HUES64 (cell line): ENCODE results near the gene RASGRF2.

ENCODE experiments used
- H3K27ac ChIP-seq: 2 replicates; pipeline ENCODE4 v1.7.0; 2013; ENCODE audit warnings: low read depth, low read length, inconsistent platforms
- H3K27me3 ChIP-seq: 2 replicates; pipeline ENCODE4 v1.6.1; 2013; ENCODE audit warnings: mild to moderate bottlenecking, low read length; ENCODE audit not compliant: insufficient read depth
- H3K36me3 ChIP-seq: 2 replicates; pipeline ENCODE4 v1.6.1; 2013; ENCODE audit warnings: mild to moderate bottlenecking, low read length; ENCODE audit not compliant: insufficient read depth
- H3K4me1 ChIP-seq: 2 replicates; pipeline ENCODE4 v1.6.1; 2013; ENCODE audit warnings: mild to moderate bottlenecking, low read length, moderate library complexity; ENCODE audit not compliant: insufficient read depth
- H3K4me3 ChIP-seq: 2 replicates; pipeline ENCODE4 v1.5.1; 2013; ENCODE audit warnings: mild to moderate bottlenecking, low read length, moderate library complexity
- H3K9ac ChIP-seq: 2 replicates; pipeline ENCODE4 v1.6.1; 2013; ENCODE audit warnings: mild to moderate bottlenecking, low read depth, low read length
- H3K9me3 ChIP-seq: 2 replicates; pipeline ENCODE4 v1.6.1; 2013; ENCODE audit warnings: low read depth, low read length; ENCODE audit not compliant: insufficient read depth
- WGBS: fragments of 150-250, 120-280 bp; methylation state at CpG from one replicate; pipeline ENCODE4 v1.1.7; 2013; ENCODE audit warnings: missing lambda C conversion rate; 5-methylcytosine and 5-hydroxymethylcytosine counted together

RASGRF2 gene

DNA sequence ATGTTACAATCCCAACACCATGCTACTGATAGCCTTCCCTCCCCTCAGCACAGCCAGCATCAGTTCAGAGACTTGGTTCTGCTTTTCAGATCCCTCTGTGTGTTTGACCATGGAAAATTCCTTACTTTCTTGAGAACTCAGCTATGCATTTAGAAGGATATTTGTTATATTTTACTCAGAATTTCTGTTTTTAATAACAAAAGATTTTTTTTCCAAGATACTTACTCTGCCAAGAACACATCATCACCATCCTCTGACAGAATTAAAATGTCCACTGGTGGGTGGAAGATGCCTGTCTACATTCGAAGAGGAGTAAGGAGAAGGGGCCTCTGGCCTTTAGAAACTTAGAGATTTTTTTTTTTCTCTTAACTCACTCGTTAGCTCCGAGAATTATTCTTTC lies 216.9 kb downstream of the RASGRF2 start:
- Histone ChIP-seq H3K9me3 (no peaks in the 10 kb centered on the region), H3K4me1 (peaks cover 9% of the 10 kb centered on the region), H3K36me3 (no peaks in the 10 kb centered on the region), H3K27ac (no peak overlapping the region), H3K4me3 (no peak overlapping the region), H3K27me3 (no peaks in the 10 kb centered on the region), H3K9ac (no peak overlapping the region)
- 100% methylated on average over 1 of the region's 3 CpGs for WGBS

- no peaks in the 10 kb centered on the region for H3K9me3 ChIP-seq
- H3K27ac ChIP-seq = no peak overlapping the region
- no peaks in the 10 kb centered on the region for H3K27me3 ChIP-seq
- 90% methylated on average over 14 of the region's 14 CpGs for WGBS
- peaks cover 9% of the 10 kb centered on the region for H3K4me1 ChIP-seq
- H3K9ac ChIP-seq = no peak overlapping the region
- no peaks in the 10 kb centered on the region for H3K36me3 ChIP-seq
- H3K4me3 ChIP-seq = no peak overlapping the region
Observed at GRCh38 chr5:81179959-81180358, 219.8 kb downstream of the RASGRF2 start.

DNA sequence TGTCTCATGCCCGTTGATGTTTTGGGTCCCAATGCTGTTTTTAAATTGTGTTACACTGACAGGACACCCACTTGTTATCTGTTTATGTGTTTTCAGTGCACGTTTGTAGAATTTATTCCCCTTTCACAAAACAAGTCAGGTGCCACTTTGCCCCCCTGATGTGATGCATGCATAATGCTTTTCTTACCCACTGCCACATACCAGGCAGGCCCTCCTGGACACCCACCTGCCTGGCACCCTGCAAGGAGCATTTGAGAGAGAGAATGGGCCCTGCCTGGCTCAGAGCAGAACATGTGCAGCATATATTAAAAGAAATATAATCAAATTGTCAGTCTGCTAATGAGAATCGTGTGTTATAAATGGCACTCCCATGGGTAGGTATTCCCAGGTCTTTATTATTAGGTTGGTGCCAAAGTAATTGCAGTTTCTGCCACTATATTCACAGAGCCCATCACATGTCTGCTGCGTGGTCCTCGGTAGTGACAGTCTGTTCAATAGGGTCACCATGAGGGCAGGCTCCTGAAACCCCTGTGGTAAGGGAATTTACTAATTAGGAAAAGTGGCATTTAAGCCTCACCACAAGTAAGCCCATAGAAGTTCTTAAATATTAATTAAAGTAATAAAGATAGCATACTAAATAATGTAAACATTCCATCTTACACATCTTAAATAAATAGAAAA lies 220.8 kb downstream of the RASGRF2 start:
- WGBS = 82% methylated on average over 4 of the region's 5 CpGs
- H3K4me3 ChIP-seq = no peak overlapping the region
- no peaks in the 10 kb centered on the region for H3K36me3 ChIP-seq
- H3K4me1 ChIP-seq = peaks cover 9% of the 10 kb centered on the region
- H3K27me3 ChIP-seq = no peaks in the 10 kb centered on the region
- no peak overlapping the region for H3K9ac ChIP-seq
- H3K27ac ChIP-seq = no peak overlapping the region
- H3K9me3 ChIP-seq = no peaks in the 10 kb centered on the region

GRCh38 chr5:81181576-81182316 lies 221.6 kb downstream of the RASGRF2 start:
- Histone ChIP-seq H3K9ac (no peak overlapping the region), H3K9me3 (no peaks in the 10 kb centered on the region), H3K4me3 (no peak overlapping the region), H3K4me1 (peaks cover 9% of the 10 kb centered on the region), H3K36me3 (no peaks in the 10 kb centered on the region), H3K27me3 (no peaks in the 10 kb centered on the region), H3K27ac (no peak overlapping the region)
- 95% methylated on average over 4 of the region's 4 CpGs for WGBS

GRCh38 chr5:81182396-81183390 lies 222.5 kb downstream of the RASGRF2 start:
- WGBS = 91% methylated on average over 9 of the region's 9 CpGs
- no peaks in the 10 kb centered on the region for H3K27me3 ChIP-seq
- H3K36me3 ChIP-seq = no peaks in the 10 kb centered on the region
- H3K4me1 ChIP-seq = peaks cover 9% of the 10 kb centered on the region
- no peak overlapping the region for H3K9ac ChIP-seq
- no peak overlapping the region for H3K4me3 ChIP-seq
- H3K27ac ChIP-seq = no peak overlapping the region
- H3K9me3 ChIP-seq = no peaks in the 10 kb centered on the region

DNA sequence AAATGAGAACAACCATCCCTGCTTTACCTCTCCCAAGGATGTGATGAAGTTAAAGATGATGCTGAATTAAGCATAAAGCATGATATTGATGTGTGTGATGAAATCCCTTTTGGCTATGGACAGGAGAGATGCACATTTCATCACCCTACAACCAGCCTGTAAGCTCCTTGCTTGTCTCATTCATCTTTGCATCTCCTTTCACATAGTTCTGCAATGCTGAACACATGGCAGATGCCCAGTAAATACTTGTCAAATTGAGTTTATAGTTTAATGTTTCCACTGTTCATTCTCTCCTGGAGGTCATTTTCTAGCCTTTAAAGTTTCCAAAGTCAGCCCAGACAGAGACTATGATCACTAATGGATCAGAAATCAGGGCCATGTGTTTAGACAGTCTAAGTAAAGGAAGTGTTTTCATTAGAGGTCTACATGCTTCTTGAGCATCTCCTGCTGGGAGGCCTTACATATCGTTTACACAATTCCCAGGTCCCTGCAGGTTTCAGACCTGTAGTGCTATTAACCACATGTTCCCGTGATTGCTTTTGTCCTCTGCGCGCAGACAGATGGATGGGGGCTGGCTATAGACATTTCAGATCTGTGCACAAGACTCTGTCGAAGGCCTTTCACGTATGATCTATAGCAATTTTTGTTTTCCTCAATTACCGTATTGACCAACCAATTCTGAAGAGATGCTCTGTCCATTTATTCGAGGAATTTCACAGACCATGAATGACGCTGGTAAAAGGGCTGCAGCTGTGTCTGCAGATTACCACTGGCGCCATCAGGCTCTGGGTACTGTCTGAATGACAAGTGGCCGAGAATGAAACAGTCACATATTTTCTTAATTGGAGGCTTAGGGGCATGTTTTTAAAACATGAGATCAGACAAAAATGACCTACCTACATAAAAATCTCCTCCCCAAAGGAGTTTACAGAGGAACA lies 223.9 kb downstream of the RASGRF2 start:
- Histone ChIP-seq H3K9me3 (no peaks in the 10 kb centered on the region), H3K4me3 (no peak overlapping the region), H3K27me3 (no peaks in the 10 kb centered on the region), H3K9ac (no peak overlapping the region), H3K36me3 (no peaks in the 10 kb centered on the region), H3K27ac (no peak overlapping the region), H3K4me1 (peaks cover 9% of the 10 kb centered on the region)
- 94% methylated on average over 11 of the region's 11 CpGs for WGBS

DNA sequence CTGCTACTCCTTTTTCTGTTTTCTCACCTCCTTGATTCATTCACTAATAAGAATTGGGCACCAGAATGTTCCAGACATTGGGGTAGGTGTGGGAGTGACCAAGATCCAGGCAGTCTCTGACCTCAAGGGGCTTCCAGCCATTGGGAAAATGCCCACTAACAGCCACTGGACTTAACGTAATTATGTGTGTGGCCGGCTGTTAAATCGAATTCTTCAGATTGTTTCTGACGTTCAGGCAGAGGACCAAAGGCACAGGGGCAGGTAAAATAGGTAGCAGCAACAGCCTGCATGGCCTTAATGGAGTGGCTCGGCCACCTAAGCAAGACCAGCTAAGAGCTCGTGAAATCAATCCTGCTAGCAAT lies 224.6 kb downstream of the RASGRF2 start:
- Histone ChIP-seq H3K36me3 (no peaks in the 10 kb centered on the region), H3K4me3 (no peak overlapping the region), H3K4me1 (peaks cover 9% of the 10 kb centered on the region), H3K27ac (no peak overlapping the region), H3K27me3 (no peaks in the 10 kb centered on the region), H3K9me3 (no peaks in the 10 kb centered on the region), H3K9ac (no peak overlapping the region)
- WGBS = 93% methylated on average over 6 of the region's 6 CpGs

DNA sequence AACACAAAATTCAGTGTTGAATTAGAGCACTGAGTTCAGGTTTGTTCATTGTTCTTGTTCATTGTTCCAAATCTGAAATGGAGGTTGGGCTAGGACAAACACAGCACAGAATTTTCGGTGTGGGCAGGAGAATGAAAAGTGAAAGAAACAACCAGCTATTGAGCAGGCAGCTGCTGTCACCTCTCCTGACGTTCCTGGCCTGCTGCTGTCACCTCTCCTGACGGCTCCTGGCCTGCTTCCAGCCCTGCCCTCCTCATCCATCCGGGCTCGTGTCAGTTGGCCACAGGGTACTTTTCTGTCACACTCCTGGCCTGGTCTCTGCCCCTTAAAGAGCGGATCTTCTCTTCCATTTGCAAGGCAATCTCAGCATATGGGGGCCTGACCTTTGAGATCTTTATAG lies 227.7 kb downstream of the RASGRF2 start:
- Histone ChIP-seq H3K27ac (no peak overlapping the region), H3K36me3 (no peaks in the 10 kb centered on the region), H3K9me3 (no peaks in the 10 kb centered on the region), H3K4me1 (peaks cover 3% of the 10 kb centered on the region), H3K27me3 (no peaks in the 10 kb centered on the region), H3K9ac (no peak overlapping the region), H3K4me3 (no peak overlapping the region)
- WGBS = 77% methylated on average over 6 of the region's 6 CpGs

DNA sequence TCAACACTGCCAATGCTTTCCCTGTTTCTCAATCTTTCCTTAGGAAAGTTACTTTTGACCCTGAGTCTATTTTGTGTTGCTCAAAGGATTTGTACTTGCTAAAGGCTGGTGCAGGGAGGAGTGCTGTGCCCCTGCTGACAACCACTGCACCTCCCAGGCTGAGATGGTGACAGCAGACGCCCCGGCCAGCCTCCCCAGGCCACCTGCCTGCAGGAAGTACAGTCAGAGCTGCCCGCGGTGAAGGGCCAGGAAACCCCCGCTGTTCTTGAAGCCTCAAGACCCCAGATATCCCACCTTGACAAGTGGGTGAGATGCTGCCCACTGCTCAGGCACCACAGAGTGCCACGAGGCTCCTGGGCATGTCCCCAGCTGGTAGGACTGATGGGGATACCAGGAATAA lies 228.8 kb downstream of the RASGRF2 start:
- 51% methylated on average over 6 of the region's 6 CpGs for WGBS
- no peaks in the 10 kb centered on the region for H3K36me3 ChIP-seq
- no peak overlapping the region for H3K27ac ChIP-seq
- H3K4me1 ChIP-seq = peaks cover 3% of the 10 kb centered on the region
- no peak overlapping the region for H3K9ac ChIP-seq
- no peak overlapping the region for H3K4me3 ChIP-seq
- H3K9me3 ChIP-seq = no peaks in the 10 kb centered on the region
- no peaks in the 10 kb centered on the region for H3K27me3 ChIP-seq

DNA sequence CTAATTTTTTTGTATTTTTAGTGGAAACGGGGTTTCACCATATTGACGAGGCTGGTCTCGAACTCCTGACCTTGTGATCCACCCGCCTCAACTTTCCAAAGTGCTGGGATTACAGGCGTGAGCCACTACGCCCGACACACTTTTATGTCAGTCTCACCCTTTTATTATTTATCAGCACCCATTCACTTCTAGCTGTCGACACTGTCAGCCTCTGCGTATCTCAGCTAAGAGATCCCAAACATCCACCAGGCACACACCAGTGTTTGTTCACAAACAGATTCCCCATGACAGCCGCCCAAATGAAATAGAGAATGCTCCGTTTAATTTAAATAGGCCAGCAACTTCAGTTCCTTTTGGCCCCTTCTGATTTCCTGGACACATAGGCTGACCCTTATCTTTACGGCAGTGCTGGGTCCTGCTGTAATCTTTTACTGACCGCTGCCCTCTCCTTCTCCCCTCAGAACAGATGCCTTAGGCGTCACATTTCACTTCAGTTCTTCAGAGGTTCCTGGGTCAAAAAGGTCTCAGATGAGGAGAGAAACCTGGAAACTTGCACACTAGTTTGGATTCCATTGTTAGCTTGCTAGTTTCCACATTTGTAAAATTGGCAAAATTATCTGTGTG lies 229.8 kb downstream of the RASGRF2 start:
- 94% methylated on average over 14 of the region's 14 CpGs for WGBS
- peaks cover 11% of the 10 kb centered on the region for H3K4me1 ChIP-seq
- H3K9me3 ChIP-seq = no peaks in the 10 kb centered on the region
- no peak overlapping the region for H3K4me3 ChIP-seq
- no peak overlapping the region for H3K9ac ChIP-seq
- H3K27ac ChIP-seq = no peak overlapping the region
- peaks cover 5% of the 10 kb centered on the region; the same call in 1 of the 2 replicates for H3K27me3 ChIP-seq
- H3K36me3 ChIP-seq = no peaks in the 10 kb centered on the region
